Fibroblast of lung (primary cell): ENCODE measurements around the gene RERE. TPM values are rescaled to one million over a fixed set of nuclear protein-coding genes. Genes with fewer than 3 reads are reported as not detected.

Experiments
- DNase-seq, 2 donors: peaks; one replicate each; pipeline versions ENCODE4 v3.0.0 to v3.0.0-alpha.2; 2010; ENCODE audit warnings: low read depth in 2 of 2
- H2AFZ ChIP-seq: 2 replicates; pipeline ENCODE4 v1.5.1; 2012; ENCODE audit warnings: low read length, control low read depth, inconsistent platforms
- H3K27ac ChIP-seq: 2 replicates; pipeline ENCODE4 v1.5.1; 2011; ENCODE audit warnings: low read length, control low read depth; ENCODE audit not compliant: insufficient read depth
- H3K27me3 ChIP-seq: 2 replicates; pipeline ENCODE4 v1.5.1; 2011; ENCODE audit warnings: mild to moderate bottlenecking, low read length; ENCODE audit not compliant: control insufficient read depth, insufficient read depth
- H3K36me3 ChIP-seq: 2 replicates; pipeline ENCODE4 v1.5.1; 2011; ENCODE audit warnings: low read length; ENCODE audit not compliant: control insufficient read depth, insufficient read depth
- H3K4me1 ChIP-seq: 2 replicates; pipeline ENCODE4 v1.5.1; 2011; ENCODE audit warnings: low read length; ENCODE audit not compliant: control insufficient read depth, insufficient read depth; ENCODE audit errors: extremely low read depth
- H3K4me2 ChIP-seq: 2 replicates; pipeline ENCODE4 v1.5.1; 2011; ENCODE audit warnings: low read length, control low read depth; ENCODE audit not compliant: insufficient read depth; ENCODE audit errors: extremely low read depth
- H3K4me3 ChIP-seq, 4 experiments: fragments of 200-600 bp in 1 of 4; sonication (generic) in 1 of 4; replicated peaks in 1 of 4; 2 replicates each; pipeline ENCODE4 v1.5.1; 2011 to 2016; ENCODE audit warnings: low read length in 4 of 4, low read depth in 3 of 4, mild to moderate bottlenecking in 3 of 4, control low read depth in 2 of 4, inconsistent platforms in 1 of 4, mixed read lengths in 1 of 4; ENCODE audit not compliant: insufficient read depth in 1 of 4; ENCODE audit errors: control extremely low read depth in 1 of 4
- H3K79me2 ChIP-seq: 2 replicates; pipeline ENCODE4 v1.5.1; 2012; ENCODE audit warnings: mild to moderate bottlenecking, low read length, inconsistent platforms; ENCODE audit not compliant: control insufficient read depth, insufficient read depth
- H3K9ac ChIP-seq: 2 replicates; pipeline ENCODE4 v1.5.1; 2011; ENCODE audit warnings: mild to moderate bottlenecking, low read length, control low read depth; ENCODE audit not compliant: insufficient read depth
- H3K9me3 ChIP-seq: 2 replicates; pipeline ENCODE4 v1.5.1; 2012; ENCODE audit warnings: low read depth, low read length; ENCODE audit not compliant: control insufficient read depth, insufficient read depth
- H4K20me1 ChIP-seq: 2 replicates; pipeline ENCODE4 v1.5.1; 2011; ENCODE audit warnings: low read length; ENCODE audit not compliant: control insufficient read depth, insufficient read depth; ENCODE audit errors: extremely low read depth
- EZH2 ChIP-seq: IDR thresholded peaks from 2 replicates; pipeline ENCODE4 v1.5.1; 2012; ENCODE audit warnings: low read length, control low read depth, mild to moderate bottlenecking; ENCODE audit errors: missing control alignments
- polyA plus RNA-seq, 2 donors: library from polyadenylated mRNA; depleted of rRNA in 1 of 2; stranded (reverse) in 1 of 2; unstranded in 1 of 2; fragments of >200 nt; gene quantifications; 2 replicates each; pipeline ENCODE4 v1.2.1, GENCODE V29; 2011 to 2012; ENCODE audit warnings: missing spikeins in 1 of 2
- total RNA-seq: library from RNA; depleted of rRNA; stranded (reverse); fragments of >200 nt; gene quantifications from 2 replicates; pipeline ENCODE4 v1.2.1, GENCODE V29; 2014
- TF ChIP-seq, protein P1 (sequence below), 2 donors: IDR thresholded peaks in 1 of 2; conservative IDR thresholded peaks in 1 of 2; 1 replicate in 1 of 2; 2 replicates in 1 of 2; pipeline ENCODE4 v1.5.1; 2011 to 2012; ENCODE audit warnings: low read length in 2 of 2, control low read depth in 1 of 2, inconsistent platforms in 1 of 2, low read depth in 1 of 2, mild to moderate bottlenecking in 1 of 2

RERE gene
- total and polyA plus RNA-seq, 2 donors (not counting 1 experiment from before 2014, with no cell fraction given) = 3.7 to 51.0 TPM

DNA sequence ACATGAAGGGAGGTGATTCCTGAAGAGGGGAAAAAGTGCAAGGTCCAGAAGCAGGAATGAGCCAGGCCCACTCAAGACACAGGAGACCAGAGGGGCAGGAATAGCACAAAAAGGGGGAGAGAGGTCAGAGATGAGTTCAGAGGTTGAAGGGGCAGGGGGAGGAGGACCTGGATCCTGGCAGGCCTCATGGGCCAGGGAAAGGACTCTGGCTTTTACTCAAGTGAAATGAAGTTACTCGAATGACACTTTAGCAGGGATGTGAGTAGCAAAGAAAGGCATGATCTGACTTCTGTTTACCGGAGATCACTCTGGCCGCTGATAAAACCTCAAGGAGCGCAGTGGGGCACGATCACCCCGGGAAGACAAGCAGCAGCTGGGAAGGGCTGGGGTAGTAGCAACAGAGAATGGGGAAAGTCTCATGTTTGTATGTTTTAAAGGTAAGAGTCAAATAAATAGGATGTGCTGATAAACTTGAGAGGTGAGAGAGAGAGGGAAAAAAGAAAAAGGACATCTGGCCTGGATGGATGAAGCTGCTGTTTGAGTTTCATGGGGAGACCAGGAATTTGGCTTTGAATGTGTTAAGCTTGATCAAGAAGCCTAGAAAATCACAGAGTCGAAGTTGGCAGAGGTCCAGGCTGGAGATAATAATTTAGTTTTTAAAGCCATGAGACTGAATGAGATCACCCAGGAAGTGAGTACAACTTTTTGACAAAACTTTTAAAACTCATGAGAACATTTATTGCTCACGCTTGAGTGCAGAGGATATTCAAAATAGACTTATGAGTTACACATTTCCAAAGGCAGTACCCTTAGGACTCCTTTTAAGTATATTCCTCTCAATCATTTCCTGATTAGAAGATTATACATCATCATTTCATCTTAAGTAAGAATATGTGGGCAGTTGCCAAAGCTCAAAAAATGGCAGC lies 156.0 kb downstream of the RERE start:
- Histone ChIP-seq H3K27ac (peak overlapping the region; percentile 92), H3K79me2 (peaks cover 18% of the 10 kb centered on the region), H3K4me2 (peak overlapping the region; percentile 87), H3K4me3 (peak overlapping the region in 2 of 4 experiments; percentile 1 to 6), H4K20me1 (no peaks in the 10 kb centered on the region), H3K36me3 (no peaks in the 10 kb centered on the region), H2AFZ (no peak overlapping the region), H3K27me3 (no peaks in the 10 kb centered on the region), H3K4me1 (peaks cover 41% of the 10 kb centered on the region), H3K9me3 (no peaks in the 10 kb centered on the region), H3K9ac (peak overlapping the region; percentile 38)
- peak; percentile 90 for DNase-seq
- TF ChIP-seq EZH2 = no peak
- TF ChIP-seq, protein P1, sequence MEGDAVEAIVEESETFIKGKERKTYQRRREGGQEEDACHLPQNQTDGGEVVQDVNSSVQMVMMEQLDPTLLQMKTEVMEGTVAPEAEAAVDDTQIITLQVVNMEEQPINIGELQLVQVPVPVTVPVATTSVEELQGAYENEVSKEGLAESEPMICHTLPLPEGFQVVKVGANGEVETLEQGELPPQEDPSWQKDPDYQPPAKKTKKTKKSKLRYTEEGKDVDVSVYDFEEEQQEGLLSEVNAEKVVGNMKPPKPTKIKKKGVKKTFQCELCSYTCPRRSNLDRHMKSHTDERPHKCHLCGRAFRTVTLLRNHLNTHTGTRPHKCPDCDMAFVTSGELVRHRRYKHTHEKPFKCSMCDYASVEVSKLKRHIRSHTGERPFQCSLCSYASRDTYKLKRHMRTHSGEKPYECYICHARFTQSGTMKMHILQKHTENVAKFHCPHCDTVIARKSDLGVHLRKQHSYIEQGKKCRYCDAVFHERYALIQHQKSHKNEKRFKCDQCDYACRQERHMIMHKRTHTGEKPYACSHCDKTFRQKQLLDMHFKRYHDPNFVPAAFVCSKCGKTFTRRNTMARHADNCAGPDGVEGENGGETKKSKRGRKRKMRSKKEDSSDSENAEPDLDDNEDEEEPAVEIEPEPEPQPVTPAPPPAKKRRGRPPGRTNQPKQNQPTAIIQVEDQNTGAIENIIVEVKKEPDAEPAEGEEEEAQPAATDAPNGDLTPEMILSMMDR (conservative IDR thresholded peaks at IDR 0.05 in 1 of 2, IDR thresholded peaks at IDR 0.05 in 1 of 2; ENCODE audit: low read depth in 1 of 2, low read length in 2 of 2) = no peak

GRCh38 chr1:8660411-8660828 lies 157.0 kb downstream of the RERE start:
- peak; percentile 80 to 94 for DNase-seq
- peaks cover 32% of the 10 kb centered on the region for H3K4me1 ChIP-seq
- no peaks in the 10 kb centered on the region for H4K20me1 ChIP-seq
- no peak overlapping the region for H3K4me3 ChIP-seq
- no peaks in the 10 kb centered on the region for H3K9me3 ChIP-seq
- H3K27me3 ChIP-seq = no peaks in the 10 kb centered on the region
- H3K9ac ChIP-seq = no peak overlapping the region
- H3K79me2 ChIP-seq = peaks cover 12% of the 10 kb centered on the region
- H3K4me2 ChIP-seq = peak overlapping the region; percentile 87
- peak overlapping the region; percentile 92 for H3K27ac ChIP-seq
- H3K36me3 ChIP-seq = no peaks in the 10 kb centered on the region
- no peak for TF ChIP-seq EZH2
- TF ChIP-seq, protein P1 (conservative IDR thresholded peaks at IDR 0.05 in 1 of 2, IDR thresholded peaks at IDR 0.05 in 1 of 2; ENCODE audit: low read depth in 1 of 2, low read length in 2 of 2) = no peak
- no peak overlapping the region for H2AFZ ChIP-seq

DNA sequence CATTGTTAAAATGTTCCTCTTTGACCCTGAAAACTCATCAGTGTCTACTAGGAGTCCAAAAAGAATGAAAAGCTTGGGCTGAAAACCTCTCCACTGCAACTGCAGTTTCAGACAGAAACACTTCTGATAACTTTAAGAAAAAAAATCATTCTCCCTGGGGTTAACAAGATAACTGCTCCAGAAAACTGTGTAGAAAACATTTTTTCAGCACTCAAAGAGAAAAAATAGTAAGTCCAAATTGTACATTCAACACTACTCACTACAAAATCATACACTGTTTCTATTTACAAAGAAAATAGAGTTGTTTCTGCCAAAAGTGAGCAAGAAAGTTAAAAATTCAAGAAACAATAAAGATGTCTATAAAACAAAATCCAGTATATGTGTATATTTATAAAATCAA lies 157.8 kb downstream of the RERE start:
- Histone ChIP-seq H2AFZ (no peak overlapping the region), H3K36me3 (no peaks in the 10 kb centered on the region), H3K4me1 (peaks cover 32% of the 10 kb centered on the region), H3K4me3 (no peak overlapping the region), H3K27ac (no peak overlapping the region), H3K27me3 (no peaks in the 10 kb centered on the region), H3K9me3 (no peaks in the 10 kb centered on the region), H3K4me2 (no peak overlapping the region), H4K20me1 (no peaks in the 10 kb centered on the region), H3K79me2 (peaks cover 9% of the 10 kb centered on the region), H3K9ac (no peak overlapping the region)
- no peak for TF ChIP-seq EZH2
- TF ChIP-seq, protein P1 (conservative IDR thresholded peaks at IDR 0.05 in 1 of 2, IDR thresholded peaks at IDR 0.05 in 1 of 2; ENCODE audit: low read depth in 1 of 2, low read length in 2 of 2) = no peak
- no peak for DNase-seq
